Measurements from ENCODE around the gene ZNF521. TPM values are rescaled to one million over a fixed set of nuclear protein-coding genes. Genes with fewer than 3 reads are reported as not detected.

Gene ZNF521
- total and polyA plus RNA-seq, 10 donors: 2.9 to 136 (median 71.8) TPM

GRCh38 chr18:25335676-25336075, 16.3 kb downstream of the ZNF521 start:
- intact Hi-C loops (cut with DNase I; ENCODE audit: low total_unique reads): no loop called here
- H3K27me3 ChIP-seq (replicated peaks in 1 of 7): peaks cover 0 to 2% (median 0%) of the 10 kb centered on the region in 7 donors
- H3K36me3 ChIP-seq: no peaks in the 10 kb centered on the region
- no peak overlapping the region for H3K27ac ChIP-seq
- no peak for DNase-seq
- 74 to 88% (median 81%) methylated on average over 6 of the region's 6 CpGs for WGBS, 5 donors
- H3K9me3 ChIP-seq: no peaks in the 10 kb centered on the region
- H3K4me3 ChIP-seq: no peak overlapping the region
- TF ChIP-seq POLR2AphosphoS5 (IDR thresholded peaks at IDR 0.05) (no peak), CTCF (IDR thresholded peaks at IDR 0.05 in 8 of 11, conservative IDR thresholded peaks at IDR 0.05 in 3 of 11) (no peak), POLR2A (IDR thresholded peaks at IDR 0.05) (no peak)
- peaks cover 0 to 8% (median 2%) of the 10 kb centered on the region in 6 donors for H3K4me1 ChIP-seq

- 75 to 93% (median 84%) methylated on average over 3 of the region's 3 CpGs for WGBS, 5 donors
Observed at GRCh38 chr18:25335062-25335461, 16.9 kb downstream of the ZNF521 start.

GRCh38 chr18:25334588-25334987, 17.4 kb downstream of the ZNF521 start:
- H3K27me3 ChIP-seq (replicated peaks in 1 of 7): no peaks in the 10 kb centered on the region
- H3K36me3 ChIP-seq: no peaks in the 10 kb centered on the region
- H3K9me3 ChIP-seq: no peaks in the 10 kb centered on the region
- H3K4me3 ChIP-seq: no peak overlapping the region
- no peak overlapping the region for H3K27ac ChIP-seq
- H3K4me1 ChIP-seq: peaks cover 0 to 8% (median 2%) of the 10 kb centered on the region in 6 donors
- 72 to 89% (median 81%) methylated on average over 2 of the region's 2 CpGs for WGBS, 5 donors
- TF ChIP-seq POLR2AphosphoS5 (IDR thresholded peaks at IDR 0.05) (no peak), CTCF (IDR thresholded peaks at IDR 0.05 in 8 of 11, conservative IDR thresholded peaks at IDR 0.05 in 3 of 11) (no peak), POLR2A (IDR thresholded peaks at IDR 0.05) (no peak)
- DNase-seq: no peak
- intact Hi-C loops (cut with DNase I; ENCODE audit: low total_unique reads): no loop called here

More at GRCh38 chr18:25335062-25335461, 16.9 kb downstream of the ZNF521 start:
- intact Hi-C loops (cut with DNase I; ENCODE audit: low total_unique reads): no loop called here
- TF ChIP-seq CTCF (IDR thresholded peaks at IDR 0.05 in 8 of 11, conservative IDR thresholded peaks at IDR 0.05 in 3 of 11) (no peak), POLR2A (IDR thresholded peaks at IDR 0.05) (no peak), POLR2AphosphoS5 (IDR thresholded peaks at IDR 0.05) (no peak)
- Histone ChIP-seq H3K27ac (no peak overlapping the region), H3K4me3 (no peak overlapping the region), H3K36me3 (no peaks in the 10 kb centered on the region), H3K27me3 (replicated peaks in 1 of 7) (no peaks in the 10 kb centered on the region), H3K4me1 (peaks cover 0 to 8% (median 2%) of the 10 kb centered on the region in 6 donors), H3K9me3 (no peaks in the 10 kb centered on the region)
- DNase-seq: no peak

GRCh38 chr18:25332002-25332401, 20.0 kb downstream of the ZNF521 start:
- Histone ChIP-seq H3K36me3 (no peaks in the 10 kb centered on the region), H3K4me3 (no peak overlapping the region)
- TF ChIP-seq CTCF (IDR thresholded peaks at IDR 0.05 in 8 of 11, conservative IDR thresholded peaks at IDR 0.05 in 3 of 11): no peak
- TF ChIP-seq POLR2AphosphoS5 (IDR thresholded peaks at IDR 0.05): no peak
- no peak for TF ChIP-seq POLR2A (IDR thresholded peaks at IDR 0.05)

More at GRCh38 chr18:25332002-25332401, 20.0 kb downstream of the ZNF521 start:
- H3K27ac ChIP-seq: no peak overlapping the region
- intact Hi-C loops (cut with DNase I; ENCODE audit: low total_unique reads): no loop called here
- no peak for DNase-seq
- peaks cover 0 to 17% (median 6%) of the 10 kb centered on the region in 6 donors for H3K4me1 ChIP-seq
- H3K27me3 ChIP-seq (replicated peaks in 1 of 7): no peaks in the 10 kb centered on the region
- H3K9me3 ChIP-seq: no peaks in the 10 kb centered on the region
